NCI-H1436 (cell line): Measurements from ENCODE around the gene ADGRA3.
"Not testable (repeated sequence)": the region's sequence is repeated elsewhere in the genome, so short reads cannot be mapped to it uniquely, and the experiment has no call there.

Source experiments
- DNase-seq: peaks from one replicate; lab custom pipeline; 2025; lab: John Stamatoyannopoulos, UW

The ADGRA3 gene

GRCh38 chr4:22480675-22481327 is 35.1 kb downstream of the ADGRA3 start:
- no peak for DNase-seq

GRCh38 chr4:22478426-22478825 is 37.4 kb downstream of the ADGRA3 start:
- DNase-seq = no peak

GRCh38 chr4:22477813-22478182 is 38.1 kb downstream of the ADGRA3 start:
- DNase-seq = no peak

- DNase-seq = no peak
Measured at GRCh38 chr4:22477136-22477812, 38.6 kb downstream of the ADGRA3 start.

- DNase-seq = no peak
Measured at GRCh38 chr4:22476011-22476410, 39.9 kb downstream of the ADGRA3 start.

GRCh38 chr4:22475311-22475646 is 40.6 kb downstream of the ADGRA3 start:
- not testable (repeated sequence) for DNase-seq

- DNase-seq = no peak
Measured at GRCh38 chr4:22474636-22475310, 41.1 kb downstream of the ADGRA3 start.

GRCh38 chr4:22473268-22473667 is 42.6 kb downstream of the ADGRA3 start:
- DNase-seq = no peak

- no peak for DNase-seq
Measured at GRCh38 chr4:22471999-22472461, 43.8 kb downstream of the ADGRA3 start.

GRCh38 chr4:22471419-22471818 is 44.4 kb downstream of the ADGRA3 start:
- no peak for DNase-seq

- DNase-seq = no peak
Measured at GRCh38 chr4:22466581-22466980, 49.3 kb downstream of the ADGRA3 start.

- no peak for DNase-seq
Measured at GRCh38 chr4:22465996-22466395, 49.9 kb downstream of the ADGRA3 start.

- no peak for DNase-seq
Measured at GRCh38 chr4:22465349-22465748, 50.5 kb downstream of the ADGRA3 start.

GRCh38 chr4:22463179-22463578 is 52.7 kb downstream of the ADGRA3 start:
- DNase-seq = no peak

- no peak for DNase-seq
Measured at GRCh38 chr4:22462688-22463087, 53.2 kb downstream of the ADGRA3 start.

- no peak for DNase-seq
Measured at GRCh38 chr4:22460266-22460665, 55.6 kb downstream of the ADGRA3 start.

- no peak for DNase-seq
Measured at GRCh38 chr4:22458098-22458497, 57.8 kb downstream of the ADGRA3 start.

- DNase-seq = no peak
Measured at GRCh38 chr4:22457348-22457747, 58.5 kb downstream of the ADGRA3 start.

GRCh38 chr4:22456291-22456690 is 59.6 kb downstream of the ADGRA3 start:
- DNase-seq = no peak

- DNase-seq = no peak
Measured at GRCh38 chr4:22454955-22455354, 60.9 kb downstream of the ADGRA3 start.

- no peak for DNase-seq
Measured at GRCh38 chr4:22454216-22454838, 61.5 kb downstream of the ADGRA3 start.

GRCh38 chr4:22444813-22445212 is 71.1 kb downstream of the ADGRA3 start:
- no peak for DNase-seq

- DNase-seq = no peak
Measured at GRCh38 chr4:22442956-22443355, 72.9 kb downstream of the ADGRA3 start.
